ENCODE data around the gene RNASE7.

RNASE7 gene

GRCh38 chr14:21069388-21070082 is 27.4 kb downstream of the RNASE7 start:
- no peak for DNase-seq

GRCh38 chr14:21070083-21070609 is 28.0 kb downstream of the RNASE7 start, which contains the start of gene ARHGEF40:
Gene ARHGEF40, plus strand, starts transcription at chr14:21070304. Its CDS starts 93 bp downstream, at chr14:21070397.
- DNase-seq: no peak

GRCh38 chr14:21070610-21071224 is 28.6 kb downstream of the RNASE7 start:
- DNase-seq: no peak

- DNase-seq: peak; percentile 28
These were observed 29.3 kb downstream of the RNASE7 start for GRCh38 chr14:21071225-21072030.

- DNase-seq: no peak
These were observed 29.9 kb downstream of the RNASE7 start for GRCh38 chr14:21072031-21072473.

GRCh38 chr14:21072781-21073339 is 30.7 kb downstream of the RNASE7 start:
- DNase-seq: no peak

GRCh38 chr14:21073921-21074320 is 31.8 kb downstream of the RNASE7 start:
- DNase-seq: no peak

- DNase-seq: no peak
These were observed 32.5 kb downstream of the RNASE7 start for GRCh38 chr14:21074398-21075272.

- no peak for DNase-seq
These were observed 33.7 kb downstream of the RNASE7 start for GRCh38 chr14:21075719-21076437.

- DNase-seq: no peak
These were observed 35.5 kb downstream of the RNASE7 start for GRCh38 chr14:21077672-21078071.

- no peak for DNase-seq
These were observed 36.1 kb downstream of the RNASE7 start for GRCh38 chr14:21078287-21078686.

- no peak for DNase-seq
These were observed 36.6 kb downstream of the RNASE7 start for GRCh38 chr14:21078726-21079125.

- no peak for DNase-seq
These were observed 39.5 kb downstream of the RNASE7 start for GRCh38 chr14:21081521-21082142.

GRCh38 chr14:21083565-21084325 is 41.6 kb downstream of the RNASE7 start:
- no peak for DNase-seq

GRCh38 chr14:21084396-21084795 is 42.2 kb downstream of the RNASE7 start:
- no peak for DNase-seq

GRCh38 chr14:21084998-21085853 is 43.1 kb downstream of the RNASE7 start:
- no peak for DNase-seq

- DNase-seq: no peak
These were observed 44.7 kb downstream of the RNASE7 start for GRCh38 chr14:21086908-21087293.

GRCh38 chr14:21087294-21088091 is 45.3 kb downstream of the RNASE7 start:
- DNase-seq: peak; percentile 52

All from NCI-H2081 treated with DMSO at 0.1 percent for 48 hours (cell line).